ENCODE measurements around the gene APOBEC3A. TPM values are rescaled to one million over a fixed set of nuclear protein-coding genes. Genes with fewer than 3 reads are reported as not detected.
A peak's percentile ranks its signal among the peaks of the same experiment; 100 is the strongest.
"Not testable (repeated sequence)": the region's sequence is repeated elsewhere in the genome, so short reads cannot be mapped to it uniquely, and the experiment has no call there.

The APOBEC3A gene
- total RNA-seq, 2 donors from 2014 or later, result 3.3 TPM; not detected in 1

GRCh38 chr22:38968801-38969200 lies 11.4 kb downstream of the APOBEC3A start:
- H3K27me3 Mint-ChIP-seq, result peaks cover 0 to 17% of the 10 kb centered on the region in 2 donors
- H3K27ac Mint-ChIP-seq, result no peak overlapping the region
- no peak overlapping the region for H3K4me3 Mint-ChIP-seq
- no peaks in the 10 kb centered on the region for H3K36me3 Mint-ChIP-seq
- ATAC-seq (no peak), DNase-seq (ENCODE audit: low spot score) (no peak)
- H3K9me3 Mint-ChIP-seq, result no peaks in the 10 kb centered on the region
- peaks cover 0 to 10% of the 10 kb centered on the region in 2 donors for H3K4me1 Mint-ChIP-seq (ENCODE audit: low read depth in 2 of 2)

DNA sequence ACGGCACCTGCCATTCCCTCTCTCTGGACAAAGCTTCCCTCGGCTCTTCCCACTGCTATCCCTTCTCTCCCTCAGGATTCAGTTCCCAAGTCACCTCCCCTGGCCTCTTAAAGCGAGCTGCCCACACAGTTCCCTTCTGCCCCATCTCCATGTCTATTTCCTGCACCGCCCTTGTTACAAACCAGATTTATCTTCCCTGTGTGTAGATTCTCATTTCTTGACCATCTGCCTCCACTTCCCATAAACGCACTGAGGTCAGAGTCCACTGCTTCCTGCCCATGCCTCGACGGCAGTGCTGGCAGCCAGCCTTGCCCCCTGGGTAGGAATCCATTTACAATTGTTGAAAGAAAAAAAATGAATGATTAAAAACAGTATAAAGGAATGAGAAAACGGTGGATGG lies 13.1 kb downstream of the APOBEC3A start:
- Mint-ChIP-seq H3K27me3 (peaks cover 0 to 17% of the 10 kb centered on the region in 2 donors), H3K9me3 (no peaks in the 10 kb centered on the region), H3K4me3 (no peak overlapping the region), H3K36me3 (no peaks in the 10 kb centered on the region), H3K27ac (peak overlapping the region in 1 of 2 donors; percentile 17), H3K4me1 (ENCODE audit: low read depth in 2 of 2) (peaks cover 0 to 10% of the 10 kb centered on the region in 2 donors)
- ATAC-seq (no peak), DNase-seq (ENCODE audit: low spot score) (no peak)

- Mint-ChIP-seq H3K4me1 (ENCODE audit: low read depth in 2 of 2) (peaks cover 0 to 10% of the 10 kb centered on the region in 2 donors), H3K4me3 (no peak overlapping the region), H3K36me3 (no peaks in the 10 kb centered on the region), H3K9me3 (no peaks in the 10 kb centered on the region), H3K27ac (no peak overlapping the region), H3K27me3 (peaks cover 0 to 17% of the 10 kb centered on the region in 2 donors)
- no peak for DNase-seq (ENCODE audit: low spot score)
- no peak for ATAC-seq
Measured at GRCh38 chr22:38971202-38971601, 13.8 kb downstream of the APOBEC3A start.

- H3K36me3 Mint-ChIP-seq, result no peaks in the 10 kb centered on the region
- peaks cover 0 to 10% of the 10 kb centered on the region in 2 donors for H3K4me1 Mint-ChIP-seq (ENCODE audit: low read depth in 2 of 2)
- no peak overlapping the region for H3K4me3 Mint-ChIP-seq
- H3K27me3 Mint-ChIP-seq, result peaks cover 0 to 17% of the 10 kb centered on the region in 2 donors
- DNase-seq (ENCODE audit: low spot score) (no peak), ATAC-seq (no peak)
- no peaks in the 10 kb centered on the region for H3K9me3 Mint-ChIP-seq
- H3K27ac Mint-ChIP-seq, result no peak overlapping the region
Measured at GRCh38 chr22:38971791-38972190, 14.4 kb downstream of the APOBEC3A start.

DNA sequence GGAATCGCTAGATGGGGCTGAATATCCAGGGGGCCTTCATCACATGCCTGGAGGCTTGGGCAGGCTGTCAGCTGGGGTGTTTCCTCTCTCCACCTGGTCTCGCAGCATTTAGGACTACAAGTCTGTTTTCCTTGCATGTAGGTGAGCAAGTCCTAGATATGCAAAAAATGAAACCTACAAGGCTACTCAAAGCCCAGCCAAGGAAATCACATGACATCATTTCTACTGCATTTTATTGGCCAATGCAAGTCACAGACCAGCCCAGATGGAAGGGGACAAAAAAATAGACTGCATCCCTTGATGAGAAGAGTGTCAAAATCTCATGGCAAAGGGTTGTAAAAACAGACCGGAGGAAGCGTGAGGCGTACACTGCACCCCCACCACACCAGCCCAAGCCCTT lies 15.1 kb downstream of the APOBEC3A start:
- Mint-ChIP-seq H3K27me3 (peaks cover 0 to 17% of the 10 kb centered on the region in 2 donors), H3K36me3 (no peaks in the 10 kb centered on the region), H3K9me3 (no peaks in the 10 kb centered on the region), H3K27ac (no peak overlapping the region), H3K4me3 (no peak overlapping the region), H3K4me1 (ENCODE audit: low read depth in 2 of 2) (peaks cover 0 to 10% of the 10 kb centered on the region in 2 donors)
- ATAC-seq, result no peak
- DNase-seq (ENCODE audit: low spot score), result no peak

DNA sequence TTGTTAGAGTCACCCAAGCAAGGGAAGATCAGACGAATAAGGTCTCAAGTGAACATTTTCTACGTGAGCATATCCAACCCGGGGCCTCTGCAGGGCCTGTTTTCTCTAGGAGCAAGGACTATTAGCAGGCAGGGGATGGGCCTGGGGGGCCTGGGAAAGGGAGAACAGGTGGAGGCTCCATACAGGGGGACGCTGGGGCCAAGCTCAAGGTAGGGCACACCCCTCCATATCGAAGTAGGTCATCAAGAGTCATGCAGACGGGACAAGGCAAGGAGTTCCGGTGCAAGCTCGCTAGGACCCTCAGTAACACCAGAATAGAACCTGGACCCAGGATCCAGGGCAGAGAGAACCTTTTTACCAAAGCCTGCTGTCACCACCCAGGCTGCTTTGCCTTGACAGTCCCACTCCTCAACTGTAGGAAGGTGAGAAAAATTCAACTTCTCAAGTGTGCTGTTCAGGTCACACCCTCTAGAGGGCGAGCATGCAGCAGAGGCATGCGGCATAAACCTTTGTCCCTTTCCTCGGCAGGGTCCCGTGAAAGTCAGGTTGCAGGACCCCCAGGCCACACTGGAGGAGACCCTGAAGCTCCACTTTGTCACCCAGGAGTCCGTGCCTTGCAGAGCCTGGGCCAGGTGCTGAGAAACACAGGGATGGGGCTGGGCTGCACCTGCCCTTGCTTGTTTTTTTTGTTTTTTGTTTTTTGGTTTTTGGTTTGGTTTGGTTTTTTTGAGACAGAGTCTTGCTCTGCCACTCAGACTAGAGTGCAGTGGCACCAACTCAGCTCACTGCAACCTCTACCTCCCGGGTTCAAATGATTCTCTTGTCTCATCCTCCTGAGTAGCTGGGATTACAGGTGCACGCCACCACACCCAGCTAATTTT lies 16.1 kb downstream of the APOBEC3A start:
- ATAC-seq, result peak in 1 of 2 donors; percentile 72
- no peak overlapping the region for H3K27ac Mint-ChIP-seq
- peaks cover 0 to 17% of the 10 kb centered on the region in 2 donors for H3K27me3 Mint-ChIP-seq
- H3K36me3 Mint-ChIP-seq, result no peaks in the 10 kb centered on the region
- no peaks in the 10 kb centered on the region for H3K9me3 Mint-ChIP-seq
- no peak for DNase-seq (ENCODE audit: low spot score)
- no peak overlapping the region for H3K4me3 Mint-ChIP-seq
- peaks cover 0 to 7% of the 10 kb centered on the region in 2 donors for H3K4me1 Mint-ChIP-seq (ENCODE audit: low read depth in 2 of 2)

DNA sequence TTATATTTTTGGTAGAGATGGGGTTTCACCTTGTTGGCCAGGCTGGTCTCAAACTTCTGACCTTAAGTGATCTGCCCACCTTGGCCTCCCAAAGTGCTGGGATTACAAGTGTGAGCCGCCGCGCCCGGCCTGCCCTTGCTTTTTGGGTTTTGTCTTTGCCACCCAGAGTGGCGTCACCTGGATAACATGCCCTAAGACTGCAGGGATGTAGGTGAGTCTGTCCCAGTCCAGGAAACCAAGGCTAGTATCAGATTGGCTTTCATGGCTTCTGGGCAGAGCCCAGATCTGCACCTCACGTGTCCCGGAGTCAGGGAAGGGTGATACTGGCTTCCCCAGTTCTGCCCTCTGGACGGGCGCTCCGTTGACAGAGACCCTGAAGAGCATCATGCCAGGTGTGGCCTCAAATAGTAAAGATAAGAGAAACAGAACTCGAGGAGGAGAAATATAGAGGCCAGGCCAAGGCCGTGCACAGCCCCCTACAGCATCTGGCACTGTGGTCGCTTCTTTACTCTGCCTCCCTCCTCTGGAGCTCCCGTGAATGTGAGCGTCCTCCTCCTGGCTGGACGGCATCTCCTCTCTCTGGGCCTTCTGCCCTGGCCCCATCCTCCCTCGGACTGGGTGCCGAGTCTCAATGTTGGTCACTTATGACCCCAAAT lies 16.9 kb downstream of the APOBEC3A start:
- Mint-ChIP-seq H3K27me3 (peaks cover 0 to 17% of the 10 kb centered on the region in 2 donors), H3K9me3 (no peaks in the 10 kb centered on the region), H3K27ac (no peak overlapping the region), H3K36me3 (no peaks in the 10 kb centered on the region), H3K4me3 (no peak overlapping the region), H3K4me1 (ENCODE audit: low read depth in 2 of 2) (peaks cover 0 to 7% of the 10 kb centered on the region in 2 donors)
- no peak for DNase-seq (ENCODE audit: low spot score)
- no peak for ATAC-seq

DNA sequence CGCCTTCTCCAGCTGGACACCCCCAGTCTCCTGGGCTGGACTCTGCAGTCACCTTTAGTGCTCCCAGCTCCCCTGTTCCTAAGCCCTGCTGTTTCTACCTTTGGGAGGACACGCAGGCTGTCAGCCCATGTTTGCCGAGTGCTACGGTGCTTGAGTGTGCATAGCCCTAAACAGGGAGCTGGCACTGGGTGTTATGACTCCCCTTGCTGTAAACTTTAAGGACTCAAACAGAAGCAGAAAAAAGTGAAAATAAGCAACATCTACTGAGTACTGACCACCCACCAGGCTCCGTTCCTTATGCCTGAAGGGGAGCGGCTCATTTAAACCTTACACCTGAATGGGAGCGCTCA lies 17.4 kb downstream of the APOBEC3A start:
- Mint-ChIP-seq H3K27ac (no peak overlapping the region), H3K4me3 (no peak overlapping the region), H3K27me3 (peaks cover 0 to 17% of the 10 kb centered on the region in 2 donors), H3K36me3 (no peaks in the 10 kb centered on the region), H3K4me1 (ENCODE audit: low read depth in 2 of 2) (peaks cover 0 to 7% of the 10 kb centered on the region in 2 donors), H3K9me3 (no peaks in the 10 kb centered on the region)
- ATAC-seq (no peak), DNase-seq (ENCODE audit: low spot score) (no peak)

- H3K36me3 Mint-ChIP-seq; ATAC-seq; H3K27me3 Mint-ChIP-seq; H3K9me3 Mint-ChIP-seq; H3K27ac Mint-ChIP-seq; H3K4me3 Mint-ChIP-seq; DNase-seq (ENCODE audit: low spot score): not testable (repeated sequence)
- H3K4me1 Mint-ChIP-seq (ENCODE audit: low read depth in 2 of 2), result peaks cover 0 to 10% of the 10 kb centered on the region in 2 donors
Measured at GRCh38 chr22:38977289-38977688, 19.9 kb downstream of the APOBEC3A start.

- not testable (repeated sequence) for H3K4me3 Mint-ChIP-seq; H3K36me3 Mint-ChIP-seq; H3K9me3 Mint-ChIP-seq; DNase-seq (ENCODE audit: low spot score); H3K27me3 Mint-ChIP-seq; ATAC-seq; H3K27ac Mint-ChIP-seq
- H3K4me1 Mint-ChIP-seq (ENCODE audit: low read depth in 2 of 2), result peaks cover 0 to 23% of the 10 kb centered on the region in 2 donors
Measured at GRCh38 chr22:38980587-38980986, 23.2 kb downstream of the APOBEC3A start.

GRCh38 chr22:38981005-38981991 lies 23.9 kb downstream of the APOBEC3A start:
- Mint-ChIP-seq H3K9me3 (no peaks in the 10 kb centered on the region), H3K4me3 (peak overlapping the region; percentile 82), H3K4me1 (ENCODE audit: low read depth in 2 of 2) (peaks cover 0 to 23% of the 10 kb centered on the region in 2 donors), H3K36me3 (no peaks in the 10 kb centered on the region), H3K27ac (peak overlapping the region in 1 of 2 donors; percentile 68), H3K27me3 (no peaks in the 10 kb centered on the region)
- DNase-seq (ENCODE audit: low spot score), result no peak
- peak in 1 of 2 donors; percentile 17 for ATAC-seq

- Mint-ChIP-seq H3K9me3 (no peaks in the 10 kb centered on the region), H3K4me3 (peak within 1 kb of the TSS; percentile 82), H3K36me3 (no peaks in the 10 kb centered on the region), H3K4me1 (ENCODE audit: low read depth in 2 of 2) (peaks cover 0 to 23% of the 10 kb centered on the region in 2 donors), H3K27me3 (no peaks in the 10 kb centered on the region), H3K27ac (peak within 1 kb of the TSS in 1 of 2 donors; percentile 68)
- ATAC-seq, result peak in 1 of 2 donors; percentile 95
- DNase-seq (ENCODE audit: low spot score), result no peak
Measured at GRCh38 chr22:38981992-38982927, 24.9 kb downstream of the APOBEC3A start, which contains the start of gene APOBEC3B. APOBEC3B (plus strand) TSS chr22:38982347; CDS start chr22:38982454, 107 bp downstream.
